Astrocyte (in vitro differentiated cells and primary cell): Measurements from ENCODE around the gene HIC1. TPM values are rescaled to one million over a fixed set of nuclear protein-coding genes. Genes with fewer than 3 reads are reported as not detected.

Experiments used
- DNase-seq: peaks from one replicate; pipeline ENCODE4 v3.0.0-alpha.2; 2010; ENCODE audit warnings: low read depth
- FAIRE-seq: peaks from 2 replicates; lab custom pipeline; 2011; peaks lifted over from hg19 to GRCh38; lab: Jason Lieb, UNC
- H2AFZ ChIP-seq: 2 replicates; pipeline ENCODE4 v1.6.0; 2012; ENCODE audit warnings: low read depth, low read length, inconsistent platforms
- H3K27ac ChIP-seq: 2 replicates; pipeline ENCODE4 v1.5.1; 2011; ENCODE audit warnings: low read depth, low read length, inconsistent platforms
- H3K27me3 ChIP-seq: 2 replicates; pipeline ENCODE4 v1.6.0; 2011; ENCODE audit warnings: low read length, inconsistent platforms; ENCODE audit not compliant: insufficient read depth
- H3K36me3 ChIP-seq: 2 replicates; pipeline ENCODE4 v1.5.1; 2011; ENCODE audit warnings: low read length, inconsistent platforms; ENCODE audit not compliant: insufficient read depth
- H3K4me1 ChIP-seq: 2 replicates; pipeline ENCODE4 v1.5.1; 2011; ENCODE audit warnings: low read length, inconsistent platforms; ENCODE audit not compliant: insufficient read depth
- H3K4me2 ChIP-seq: 2 replicates; pipeline ENCODE4 v1.6.0; 2012; ENCODE audit warnings: low read length, inconsistent platforms
- H3K4me3 ChIP-seq: 2 replicates; pipeline ENCODE4 v1.5.1; 2011; ENCODE audit warnings: low read depth, mild to moderate bottlenecking, low read length, inconsistent platforms; ENCODE audit not compliant: insufficient read depth
- H3K79me2 ChIP-seq: 2 replicates; pipeline ENCODE4 v1.6.0; 2012; ENCODE audit warnings: mild to moderate bottlenecking, low read length, inconsistent platforms; ENCODE audit not compliant: insufficient read depth
- H3K9ac ChIP-seq: 2 replicates; pipeline ENCODE4 v1.6.0; 2012; ENCODE audit warnings: mild to moderate bottlenecking, low read length, inconsistent platforms
- H3K9me3 ChIP-seq: 2 replicates; pipeline ENCODE4 v1.5.1; 2012; ENCODE audit warnings: low read depth, mild to moderate bottlenecking, low read length, inconsistent platforms; ENCODE audit not compliant: insufficient read depth
- H4K20me1 ChIP-seq: 2 replicates; pipeline ENCODE4 v1.6.0; 2012; ENCODE audit warnings: low read length, inconsistent platforms; ENCODE audit not compliant: insufficient read depth
- H3K27ac Mint-ChIP-seq: one replicate; pipeline ENCODE4 v1.8.0; 2021; ENCODE audit warnings: mild to moderate bottlenecking, mixed read lengths; ENCODE audit not compliant: unreplicated experiment
- H3K27me3 Mint-ChIP-seq: one replicate; pipeline ENCODE4 v1.8.0; 2021; ENCODE audit warnings: low read depth, mixed read lengths; ENCODE audit not compliant: unreplicated experiment
- H3K36me3 Mint-ChIP-seq: one replicate; pipeline ENCODE4 v1.8.0; 2021; ENCODE audit warnings: low read depth, mixed read lengths; ENCODE audit not compliant: unreplicated experiment
- H3K4me1 Mint-ChIP-seq: one replicate; pipeline ENCODE4 v1.8.0; 2021; ENCODE audit warnings: low read depth, mixed read lengths; ENCODE audit not compliant: unreplicated experiment
- H3K4me3 Mint-ChIP-seq: one replicate; pipeline ENCODE4 v1.8.0; 2021; ENCODE audit warnings: mild to moderate bottlenecking, moderate library complexity, mixed read lengths; ENCODE audit not compliant: unreplicated experiment
- H3K9me3 Mint-ChIP-seq: one replicate; pipeline ENCODE4 v1.8.0; 2021; ENCODE audit warnings: mild to moderate bottlenecking, mixed read lengths; ENCODE audit not compliant: unreplicated experiment
- EZH2 ChIP-seq: IDR thresholded peaks from 2 replicates; pipeline ENCODE4 v1.6.1; 2012; ENCODE audit warnings: mild to moderate bottlenecking, low read length, inconsistent platforms; ENCODE audit not compliant: insufficient read depth
- total RNA-seq: library from RNA; stranded (reverse); gene quantifications from 2 replicates; pipeline ENCODE4 v1.2.1, GENCODE V29; 2021
- TF ChIP-seq, protein P1 (sequence below): IDR thresholded peaks from 2 replicates; pipeline ENCODE4 v1.5.1; 2011; ENCODE audit warnings: low read depth, mild to moderate bottlenecking, inconsistent platforms, low read length, moderate library complexity; ENCODE audit not compliant: insufficient read depth

The HIC1 gene
- total RNA-seq, 1 donor from 2014 or later = 9.0 TPM

DNA sequence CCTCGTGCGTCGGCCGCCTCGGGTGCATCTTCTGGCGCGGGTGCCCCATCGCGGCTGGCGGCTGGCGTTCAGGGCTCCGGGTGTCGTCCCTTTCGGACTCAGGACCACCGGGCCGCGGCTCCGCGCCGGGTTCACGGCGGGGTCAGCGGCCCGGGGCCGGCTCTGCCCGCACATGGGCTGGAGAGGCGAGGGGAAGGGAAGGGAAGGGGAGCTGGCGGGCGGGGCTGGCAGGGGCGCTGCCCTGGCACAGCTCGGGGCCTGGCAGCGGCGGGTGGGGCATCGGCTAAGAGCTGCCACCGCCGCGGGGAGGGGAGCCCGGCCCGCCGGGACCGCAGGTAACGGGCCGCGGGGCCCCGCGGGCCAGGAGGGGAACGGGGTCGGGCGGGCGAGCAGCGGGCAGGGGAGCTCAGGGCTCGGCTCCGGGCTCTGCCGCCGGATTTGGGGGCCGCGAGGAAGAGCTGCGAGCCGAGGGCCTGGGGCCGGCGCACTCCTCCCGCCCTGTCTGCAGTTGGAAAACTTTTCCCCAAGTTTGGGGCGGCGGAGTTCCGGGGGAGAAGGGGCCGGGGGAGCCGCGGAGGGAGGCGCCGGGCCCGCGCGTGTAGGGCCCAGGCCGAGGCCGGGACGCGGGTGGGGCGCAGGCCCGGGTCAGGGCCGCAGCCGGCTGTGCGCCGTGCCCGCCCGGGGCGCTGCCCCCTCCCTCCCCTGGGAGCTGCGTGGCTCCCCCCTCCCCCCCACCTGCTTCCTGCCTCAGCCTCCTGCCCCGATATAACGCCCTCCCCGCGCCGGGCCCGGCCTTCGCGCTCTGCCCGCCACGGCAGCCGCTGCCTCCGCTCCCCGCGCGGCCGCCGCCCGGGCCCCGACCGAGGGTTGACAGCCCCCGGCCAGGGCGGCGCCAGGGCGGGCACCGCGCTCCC lies 646 bp downstream of the HIC1 start:
- DNase-seq = no peak
- Histone ChIP-seq H3K4me1 (peaks cover 36% of the 10 kb centered on the region), H4K20me1 (peaks cover 40% of the 10 kb centered on the region), H3K27me3 (no peaks in the 10 kb centered on the region), H3K27ac (peak overlapping the region; percentile 87), H3K4me3 (peak overlapping the region; percentile 78), H2AFZ (no peak overlapping the region), H3K79me2 (peaks cover 61% of the 10 kb centered on the region), H3K36me3 (peaks cover 9% of the 10 kb centered on the region), H3K4me2 (peak overlapping the region; percentile 86), H3K9ac (peak overlapping the region; percentile 93), H3K9me3 (no peaks in the 10 kb centered on the region)
- Mint-ChIP-seq H3K27ac (no peak overlapping the region), H3K4me3 (no peak overlapping the region), H3K27me3 (peaks cover 2% of the 10 kb centered on the region), H3K9me3 (peaks cover 5% of the 10 kb centered on the region), H3K36me3 (peaks cover 10% of the 10 kb centered on the region), H3K4me1 (peaks cover 11% of the 10 kb centered on the region)
- TF ChIP-seq, protein P1, sequence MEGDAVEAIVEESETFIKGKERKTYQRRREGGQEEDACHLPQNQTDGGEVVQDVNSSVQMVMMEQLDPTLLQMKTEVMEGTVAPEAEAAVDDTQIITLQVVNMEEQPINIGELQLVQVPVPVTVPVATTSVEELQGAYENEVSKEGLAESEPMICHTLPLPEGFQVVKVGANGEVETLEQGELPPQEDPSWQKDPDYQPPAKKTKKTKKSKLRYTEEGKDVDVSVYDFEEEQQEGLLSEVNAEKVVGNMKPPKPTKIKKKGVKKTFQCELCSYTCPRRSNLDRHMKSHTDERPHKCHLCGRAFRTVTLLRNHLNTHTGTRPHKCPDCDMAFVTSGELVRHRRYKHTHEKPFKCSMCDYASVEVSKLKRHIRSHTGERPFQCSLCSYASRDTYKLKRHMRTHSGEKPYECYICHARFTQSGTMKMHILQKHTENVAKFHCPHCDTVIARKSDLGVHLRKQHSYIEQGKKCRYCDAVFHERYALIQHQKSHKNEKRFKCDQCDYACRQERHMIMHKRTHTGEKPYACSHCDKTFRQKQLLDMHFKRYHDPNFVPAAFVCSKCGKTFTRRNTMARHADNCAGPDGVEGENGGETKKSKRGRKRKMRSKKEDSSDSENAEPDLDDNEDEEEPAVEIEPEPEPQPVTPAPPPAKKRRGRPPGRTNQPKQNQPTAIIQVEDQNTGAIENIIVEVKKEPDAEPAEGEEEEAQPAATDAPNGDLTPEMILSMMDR = no peak
- TF ChIP-seq EZH2 = no peak
- no peak for FAIRE-seq

DNA sequence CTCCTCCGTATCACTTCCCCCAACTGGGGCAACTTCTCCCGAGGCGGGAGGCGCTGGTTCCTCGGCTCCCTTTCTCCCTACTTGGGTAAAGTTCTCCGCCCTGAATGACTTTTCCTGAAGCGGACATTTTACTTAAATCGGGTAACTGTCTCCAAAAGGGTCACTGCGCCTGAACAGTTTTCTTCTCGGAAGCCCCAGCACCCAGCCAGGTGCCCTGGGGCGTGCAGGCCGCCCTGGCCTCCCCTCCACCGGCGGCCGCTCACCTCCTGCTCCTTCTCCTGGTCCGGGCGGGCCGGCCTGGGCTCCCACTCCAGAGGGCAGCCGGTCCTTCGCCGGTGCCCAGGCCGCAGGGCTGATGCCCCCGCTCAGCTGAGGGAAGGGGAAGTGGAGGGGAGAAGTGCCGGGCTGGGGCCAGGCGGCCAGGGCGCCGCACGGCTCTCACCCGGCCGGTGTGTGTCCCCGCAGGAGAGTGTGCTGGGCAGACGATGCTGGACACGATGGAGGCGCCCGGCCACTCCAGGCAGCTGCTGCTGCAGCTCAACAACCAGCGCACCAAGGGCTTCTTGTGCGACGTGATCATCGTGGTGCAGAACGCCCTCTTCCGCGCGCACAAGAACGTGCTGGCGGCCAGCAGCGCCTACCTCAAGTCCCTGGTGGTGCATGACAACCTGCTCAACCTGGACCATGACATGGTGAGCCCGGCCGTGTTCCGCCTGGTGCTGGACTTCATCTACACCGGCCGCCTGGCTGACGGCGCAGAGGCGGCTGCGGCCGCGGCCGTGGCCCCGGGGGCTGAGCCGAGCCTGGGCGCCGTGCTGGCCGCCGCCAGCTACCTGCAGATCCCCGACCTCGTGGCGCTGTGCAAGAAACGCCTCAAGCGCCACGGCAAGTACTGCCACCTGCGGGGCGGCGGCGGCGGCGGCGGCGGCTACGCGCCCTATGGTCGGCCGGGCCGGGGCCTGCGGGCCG lies 1.6 kb downstream of the HIC1 start:
- H3K4me1 Mint-ChIP-seq = peaks cover 15% of the 10 kb centered on the region
- DNase-seq (no peak), FAIRE-seq (no peak)
- Histone ChIP-seq H3K79me2 (peaks cover 70% of the 10 kb centered on the region), H4K20me1 (peaks cover 38% of the 10 kb centered on the region), H3K4me3 (peak overlapping the region; percentile 78), H3K9me3 (no peaks in the 10 kb centered on the region), H2AFZ (no peak overlapping the region), H3K27me3 (no peaks in the 10 kb centered on the region), H3K4me1 (peaks cover 41% of the 10 kb centered on the region), H3K9ac (peak overlapping the region; percentile 93), H3K27ac (peak overlapping the region; percentile 83), H3K36me3 (peaks cover 9% of the 10 kb centered on the region), H3K4me2 (peak overlapping the region; percentile 86)
- peaks cover 5% of the 10 kb centered on the region for H3K9me3 Mint-ChIP-seq
- peaks cover 2% of the 10 kb centered on the region for H3K27me3 Mint-ChIP-seq
- peaks cover 14% of the 10 kb centered on the region for H3K36me3 Mint-ChIP-seq
- H3K4me3 Mint-ChIP-seq = peak overlapping the region; percentile 64
- TF ChIP-seq EZH2 = no peak
- TF ChIP-seq, protein P1 = no peak
- H3K27ac Mint-ChIP-seq = peak overlapping the region; percentile 34
